Effector CD4-positive, alpha-beta T cell (primary cell): ENCODE data around the gene CTBP2.

Experiments used
- DNase-seq: peaks from one replicate; pipeline ENCODE4 v3.0.0-alpha.2; 2020

Gene CTBP2

GRCh38 chr10:125121003-125121402 is 39.4 kb downstream of the CTBP2 start:
- DNase-seq: no peak

- no peak for DNase-seq
Measured at GRCh38 chr10:125120053-125120710, 40.2 kb downstream of the CTBP2 start.

- no peak for DNase-seq
Measured at GRCh38 chr10:125118701-125119100, 41.7 kb downstream of the CTBP2 start.

- no peak for DNase-seq
Measured at GRCh38 chr10:125118011-125118611, 42.3 kb downstream of the CTBP2 start.

- DNase-seq: no peak
Measured at GRCh38 chr10:125116652-125117310, 43.6 kb downstream of the CTBP2 start.

- DNase-seq: no peak
Measured at GRCh38 chr10:125116041-125116649, 44.2 kb downstream of the CTBP2 start.

GRCh38 chr10:125115409-125115808 is 45.0 kb downstream of the CTBP2 start:
- DNase-seq: no peak

GRCh38 chr10:125114761-125115391 is 45.5 kb downstream of the CTBP2 start:
- no peak for DNase-seq

GRCh38 chr10:125113691-125114371 is 46.5 kb downstream of the CTBP2 start:
- no peak for DNase-seq

GRCh38 chr10:125112697-125113494 is 47.5 kb downstream of the CTBP2 start:
- no peak for DNase-seq

- DNase-seq: no peak
Measured at GRCh38 chr10:125111118-125111727, 49.1 kb downstream of the CTBP2 start.

GRCh38 chr10:125107965-125108580 is 52.3 kb downstream of the CTBP2 start:
- no peak for DNase-seq

- DNase-seq: no peak
Measured at GRCh38 chr10:125107166-125107949, 53.0 kb downstream of the CTBP2 start.

- DNase-seq: no peak
Measured at GRCh38 chr10:125106586-125106985, 53.8 kb downstream of the CTBP2 start.

GRCh38 chr10:125105706-125106255 is 54.6 kb downstream of the CTBP2 start:
- no peak for DNase-seq

GRCh38 chr10:125105155-125105554 is 55.2 kb downstream of the CTBP2 start:
- DNase-seq: no peak

GRCh38 chr10:125104559-125104958 is 55.8 kb downstream of the CTBP2 start:
- no peak for DNase-seq

- no peak for DNase-seq
Measured at GRCh38 chr10:125103924-125104323, 56.4 kb downstream of the CTBP2 start.

- no peak for DNase-seq
Measured at GRCh38 chr10:125103466-125103865, 56.9 kb downstream of the CTBP2 start.

GRCh38 chr10:125102821-125103220 is 57.5 kb downstream of the CTBP2 start:
- no peak for DNase-seq
